C4-2B (cell line): ENCODE measurements around the gene ZNF407.

Experiments
- CTCF ChIP-seq: fragments of 450-650 bp; conservative IDR thresholded peaks from 2 replicates; pipeline ENCODE4 v1.5.1; 2017; ENCODE audit warnings: mild to moderate bottlenecking
- ZFX ChIP-seq: fragments of 450-650 bp; IDR thresholded peaks from 2 replicates; pipeline ENCODE4 v1.6.1; 2017

- TF ChIP-seq CTCF (no peak), ZFX (no peak)
Measured at GRCh38 chr18:74661691-74662090, 64.0 kb downstream of the ZNF407 start.
